ENCODE results near the gene CRCP.
"Not testable (repeated sequence)": the region's sequence is repeated elsewhere in the genome, so short reads cannot be mapped to it uniquely, and the experiment has no call there.

The CRCP gene

GRCh38 chr7:66108410-66108809, 6.2 kb upstream of the CRCP start:
- DNase-seq (ENCODE audit: low spot score), result not testable (repeated sequence)

GRCh38 chr7:66110856-66111255, 3.8 kb upstream of the CRCP start:
- no peak for DNase-seq (ENCODE audit: low spot score)

- not testable (repeated sequence) for DNase-seq (ENCODE audit: low spot score)
Observed at GRCh38 chr7:66116680-66117420, 2.2 kb downstream of the CRCP start.

GRCh38 chr7:66118603-66119002, 4.0 kb downstream of the CRCP start:
- no peak for DNase-seq (ENCODE audit: low spot score)

- no peak for DNase-seq (ENCODE audit: low spot score)
Observed at GRCh38 chr7:66119245-66119850, 4.7 kb downstream of the CRCP start.

- no peak for DNase-seq (ENCODE audit: low spot score)
Observed at GRCh38 chr7:66123175-66123528, 8.5 kb downstream of the CRCP start.

- not testable (repeated sequence) for DNase-seq (ENCODE audit: low spot score)
Observed at GRCh38 chr7:66124569-66124861, 9.9 kb downstream of the CRCP start.

GRCh38 chr7:66125052-66125694, 10.5 kb downstream of the CRCP start:
- DNase-seq (ENCODE audit: low spot score), result no peak

GRCh38 chr7:66125781-66126352, 11.2 kb downstream of the CRCP start:
- DNase-seq (ENCODE audit: low spot score), result not testable (repeated sequence)

- not testable (repeated sequence) for DNase-seq (ENCODE audit: low spot score)
Observed at GRCh38 chr7:66127172-66127571, 12.5 kb downstream of the CRCP start.

- DNase-seq (ENCODE audit: low spot score), result no peak
Observed at GRCh38 chr7:66138994-66139752, 24.5 kb downstream of the CRCP start.

GRCh38 chr7:66140924-66141323, 26.3 kb downstream of the CRCP start:
- DNase-seq (ENCODE audit: low spot score), result peak; percentile 81

- DNase-seq (ENCODE audit: low spot score), result no peak
Observed at GRCh38 chr7:66142334-66142733, 27.7 kb downstream of the CRCP start.

GRCh38 chr7:66142996-66143395, 28.3 kb downstream of the CRCP start:
- DNase-seq (ENCODE audit: low spot score), result no peak

- DNase-seq (ENCODE audit: low spot score), result no peak
Observed at GRCh38 chr7:66143876-66144332, 29.3 kb downstream of the CRCP start.

GRCh38 chr7:66145400-66146104, 30.9 kb downstream of the CRCP start:
- DNase-seq (ENCODE audit: low spot score), result no peak

GRCh38 chr7:66146701-66147100, 32.1 kb downstream of the CRCP start:
- DNase-seq (ENCODE audit: low spot score), result no peak

GRCh38 chr7:66147657-66148056, 33.0 kb downstream of the CRCP start:
- DNase-seq (ENCODE audit: low spot score), result not testable (repeated sequence)

GRCh38 chr7:66150471-66150870, 35.8 kb downstream of the CRCP start:
- no peak for DNase-seq (ENCODE audit: low spot score)

- no peak for DNase-seq (ENCODE audit: low spot score)
Observed at GRCh38 chr7:66152371-66153191, 37.9 kb downstream of the CRCP start.

GRCh38 chr7:66153691-66154090, 39.0 kb downstream of the CRCP start:
- no peak for DNase-seq (ENCODE audit: low spot score)
